DND-41 (cell line): ENCODE results near the gene UBASH3B.

Experiments used
- ATAC-seq: fragments of 200-7000 bp; cut with Tn5 transposase; 3 replicates; pipeline ENCODE4 v1.9.1; 2021; ENCODE audit warnings: low read depth; ENCODE audit not compliant: insufficient read depth
- DNase-seq: peaks from one replicate; pipeline ENCODE4 v3.0.0-alpha.2; 2020
- H2AFZ ChIP-seq: 2 replicates; pipeline ENCODE4 v1.6.0; 2012; ENCODE audit warnings: low read depth, low read length
- H3K27ac ChIP-seq: 2 replicates; pipeline ENCODE4 v1.5.1; 2012; ENCODE audit warnings: low read length, inconsistent platforms
- H3K27me3 ChIP-seq: fragments of 200-600 bp; sonication (generic); 2 replicates; pipeline ENCODE4 v1.6.0; 2012; ENCODE audit warnings: low read length, mild to moderate bottlenecking, inconsistent platforms; ENCODE audit not compliant: insufficient read depth, poor library complexity
- H3K36me3 ChIP-seq: 2 replicates; pipeline ENCODE4 v1.5.1; 2012; ENCODE audit warnings: low read length, inconsistent platforms; ENCODE audit not compliant: insufficient read depth
- H3K4me1 ChIP-seq: 2 replicates; pipeline ENCODE4 v1.5.1; 2012; ENCODE audit warnings: mild to moderate bottlenecking, low read length; ENCODE audit not compliant: insufficient read depth
- H3K4me2 ChIP-seq: 2 replicates; pipeline ENCODE4 v1.6.0; 2012; ENCODE audit warnings: mild to moderate bottlenecking, moderate library complexity, low read length, inconsistent platforms; ENCODE audit not compliant: insufficient read depth
- H3K4me3 ChIP-seq, 2 experiments: fragments of 200-600 bp in 1 of 2; shearing (Covaris generic) in 1 of 2; 2 replicates each; pipeline ENCODE4 v1.5.1; 2012 to 2016; ENCODE audit warnings: inconsistent platforms in 2 of 2, low read length in 2 of 2, mild to moderate bottlenecking in 2 of 2, low read depth in 1 of 2, moderate library complexity in 1 of 2
- H3K79me2 ChIP-seq: 2 replicates; pipeline ENCODE4 v1.6.0; 2012; ENCODE audit warnings: low read length, inconsistent platforms; ENCODE audit not compliant: insufficient read depth
- H3K9ac ChIP-seq: 2 replicates; pipeline ENCODE4 v1.6.0; 2012; ENCODE audit warnings: low read depth, mild to moderate bottlenecking, inconsistent platforms, low read length, moderate library complexity
- H3K9me3 ChIP-seq: 2 replicates; pipeline ENCODE4 v1.5.1; 2012; ENCODE audit warnings: low read length, moderate library complexity, mild to moderate bottlenecking, inconsistent platforms; ENCODE audit not compliant: insufficient read depth, severe bottlenecking
- H4K20me1 ChIP-seq: 2 replicates; pipeline ENCODE4 v1.6.0; 2012; ENCODE audit warnings: low read length; ENCODE audit not compliant: insufficient read depth
- CTCF ChIP-seq: IDR thresholded peaks from 2 replicates; pipeline ENCODE4 v1.5.1; 2012; ENCODE audit warnings: borderline replicate concordance, low read length, moderate library complexity, mild to moderate bottlenecking; ENCODE audit not compliant: poor library complexity, severe bottlenecking; ENCODE audit errors: extremely low read depth
- EZH2 ChIP-seq: IDR thresholded peaks from 3 replicates; pipeline ENCODE4 v1.6.1; 2012; ENCODE audit warnings: borderline replicate concordance, low read depth, mild to moderate bottlenecking, moderate library complexity, low read length, inconsistent platforms; ENCODE audit not compliant: severe bottlenecking

The UBASH3B gene

GRCh38 chr11:122653916-122654585 lies 1.5 kb upstream of the UBASH3B start:
- Histone ChIP-seq H3K27me3 (no peaks in the 10 kb centered on the region), H3K4me1 (peaks cover 33% of the 10 kb centered on the region), H3K4me3 (no peak overlapping the region), H3K9ac (no peak overlapping the region), H2AFZ (no peak overlapping the region), H3K9me3 (no peaks in the 10 kb centered on the region), H3K4me2 (no peak overlapping the region), H3K36me3 (peaks cover 18% of the 10 kb centered on the region), H4K20me1 (peaks cover 16% of the 10 kb centered on the region), H3K27ac (no peak overlapping the region), H3K79me2 (peaks cover 40% of the 10 kb centered on the region)
- TF ChIP-seq CTCF (no peak), EZH2 (no peak)
- DNase-seq (no peak), ATAC-seq (no peak)

GRCh38 chr11:122656073-122656630 lies 630 bp downstream of the UBASH3B start:
- H3K4me1 ChIP-seq = peaks cover 53% of the 10 kb centered on the region
- H3K4me2 ChIP-seq = peak overlapping the region; percentile 89
- H3K9ac ChIP-seq = peak overlapping the region; percentile 97
- peak overlapping the region; percentile 70 for H2AFZ ChIP-seq
- no peaks in the 10 kb centered on the region for H3K9me3 ChIP-seq
- peaks cover 61% of the 10 kb centered on the region for H3K79me2 ChIP-seq
- TF ChIP-seq EZH2 = no peak
- peak; percentile 57 for DNase-seq
- ATAC-seq = peak; percentile 61
- H4K20me1 ChIP-seq = peaks cover 31% of the 10 kb centered on the region
- peak overlapping the region; percentile 94 for H3K27ac ChIP-seq
- peak overlapping the region; percentile 77 to 97 for H3K4me3 ChIP-seq
- no peaks in the 10 kb centered on the region for H3K27me3 ChIP-seq
- peaks cover 26% of the 10 kb centered on the region for H3K36me3 ChIP-seq

GRCh38 chr11:122656631-122657101 lies 1.1 kb downstream of the UBASH3B start:
- TF ChIP-seq EZH2 = no peak
- peak; percentile 48 for TF ChIP-seq CTCF
- peak; percentile 65 for DNase-seq
- peak overlapping the region; percentile 77 to 97 for H3K4me3 ChIP-seq

More at GRCh38 chr11:122656631-122657101, 1.1 kb downstream of the UBASH3B start:
- Histone ChIP-seq H3K27me3 (no peaks in the 10 kb centered on the region), H3K4me1 (peaks cover 58% of the 10 kb centered on the region), H3K4me2 (peak overlapping the region; percentile 89), H3K9me3 (no peaks in the 10 kb centered on the region), H2AFZ (peak overlapping the region; percentile 70), H4K20me1 (peaks cover 35% of the 10 kb centered on the region), H3K9ac (peak overlapping the region; percentile 97), H3K79me2 (peaks cover 66% of the 10 kb centered on the region), H3K27ac (peak overlapping the region; percentile 94), H3K36me3 (peaks cover 32% of the 10 kb centered on the region)
- ATAC-seq = peak; percentile 70
